K562 (cell line): ENCODE results near the gene MYH9. TPM values are rescaled to one million over a fixed set of nuclear protein-coding genes. Genes with fewer than 3 reads are reported as not detected.

Experiments
- ARID1B ChIP-seq: fragments of 450-650 bp; IDR thresholded peaks from 2 replicates; pipeline ENCODE4 v1.6.1; 2016; ENCODE audit warnings: antibody characterized with exemption, mild to moderate bottlenecking, inconsistent platforms
- CXXC5 ChIP-seq: fragments of 250-450 bp; sonication (Bioruptor Pico); IDR thresholded peaks from 2 replicates; pipeline ENCODE4 v1.8.0; 2022; ENCODE audit warnings: inconsistent platforms, mild to moderate bottlenecking, moderate library complexity
- POLR3G ChIP-seq: IDR thresholded peaks from 2 replicates; pipeline ENCODE4 v1.6.1; 2011; ENCODE audit not compliant: insufficient read length, insufficient replicate concordance; ENCODE audit errors: extremely low read depth
- SLC30A9 ChIP-seq: fragments of 250-450 bp; sonication (Bioruptor Pico); IDR thresholded peaks from 2 replicates; pipeline ENCODE4 v1.8.0; 2022; ENCODE audit warnings: mild to moderate bottlenecking, moderate library complexity
- SRF ChIP-seq, 2 experiments: fragments of 250-450, 450-650 bp in 1 of 2; sonication (Bioruptor Pico) in 1 of 2; sonication (generic) in 1 of 2; formaldehyde crosslinking; IDR thresholded peaks; 2 replicates each; pipeline versions ENCODE4 v1.5.0 to v1.5.1; 2020 to 2022; ENCODE audit warnings: mild to moderate bottlenecking in 1 of 2, missing genetic modification reagents in 1 of 2
- SUPT5H ChIP-seq: fragments of 450-650 bp; IDR thresholded peaks from 2 replicates; pipeline ENCODE4 v1.6.1; 2016
- U2AF2 ChIP-seq: fragments of 200-400 bp; formaldehyde crosslinking; optimal IDR thresholded peaks from 2 replicates; pipeline ENCODE3; 2017; ENCODE audit warnings: low read depth, mild to moderate bottlenecking, low read length
- polyA plus RNA-seq, 8 experiments: library from polyadenylated mRNA; depleted of rRNA in 4 of 8; stranded (reverse) in 5 of 8; unstranded in 3 of 8; fragments of >200 nt; fragmentation: Nextera tagmentation in 2 of 8; fragmentation: Illumina TruSeq in 1 of 8; extraction: Ambion mirVana in 2 of 8; extraction: Trizol in 1 of 8; gene quantifications; 2 replicates each; pipeline versions ENCODE4 v1.2.1 to v1.2.3, GENCODE V29; 2011 to 2014; ENCODE audit warnings: inconsistent platforms in 1 of 8, missing spikeins in 1 of 8
- total RNA-seq, 7 experiments: library from RNA; depleted of rRNA in 6 of 7; stranded (reverse); fragments of >200 nt in 6 of 7; fragmentation: Illumina TruSeq in 2 of 7; extraction: Trizol in 2 of 7; gene quantifications; 2 replicates each; pipeline versions ENCODE4 v1.2.1 to v1.2.3, GENCODE V29; 2011 to 2021; ENCODE audit warnings: low replicate concordance in 1 of 7
- TF ChIP-seq, protein P1 (sequence below): fragments of 450-650 bp; IDR thresholded peaks from 2 replicates; pipeline ENCODE4 v1.6.1; 2016; ENCODE audit warnings: mild to moderate bottlenecking, moderate library complexity
- TF ChIP-seq, protein P2 (sequence below): sonication (generic); formaldehyde crosslinking; IDR thresholded peaks from 2 replicates; pipeline ENCODE4 v1.8.0; 2022; ENCODE audit warnings: mild to moderate bottlenecking, missing genetic modification reagents, borderline replicate concordance
- TF ChIP-seq, protein P3 (sequence below): fragments of 200-400 bp; formaldehyde crosslinking; IDR thresholded peaks from 2 replicates; pipeline ENCODE4 v1.6.1; 2017; ENCODE audit warnings: mild to moderate bottlenecking, low read depth, low read length, moderate library complexity
- TF ChIP-seq, protein P4 (sequence below): sonication (generic); formaldehyde crosslinking; IDR thresholded peaks from 2 replicates; pipeline ENCODE4 v1.9.0; 2022; ENCODE audit warnings: mild to moderate bottlenecking, missing genetic modification reagents

Gene MYH9
- total and polyA plus RNA-seq, 9 of the 15 experiments (the other 6 are each of a cell fraction or from before 2014, with no cell fraction given) = 0.71 to 111 (median 24.6) TPM

DNA sequence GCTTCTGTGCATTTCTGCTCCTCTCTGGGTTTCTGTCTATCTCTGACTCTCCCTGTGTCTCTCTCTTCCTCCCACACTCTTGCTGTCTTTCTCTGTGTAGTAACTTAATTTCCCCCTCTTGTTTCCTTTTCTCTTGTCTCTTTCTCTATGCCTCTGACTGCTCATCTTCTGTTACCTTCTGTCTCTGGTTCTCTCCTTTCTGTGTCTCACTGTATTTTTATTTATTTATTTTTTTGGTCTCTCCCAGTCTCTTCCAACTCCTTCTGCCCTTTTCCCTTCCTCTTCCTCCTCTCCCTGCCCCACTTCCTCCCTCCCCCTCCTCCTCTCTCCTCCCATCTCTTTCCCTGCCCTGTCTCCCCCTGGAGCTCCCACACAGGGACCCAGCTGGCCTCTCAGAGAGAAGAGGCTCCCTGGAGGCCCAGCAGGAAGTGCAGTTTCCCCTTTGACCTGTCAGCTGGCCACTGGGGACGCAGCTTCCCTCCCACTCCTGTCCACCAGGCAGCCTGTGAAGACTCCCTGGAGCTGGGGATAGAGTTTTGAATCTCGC is 38.3 kb upstream of the MYH9 start (continued):
- TF ChIP-seq, protein P1, sequence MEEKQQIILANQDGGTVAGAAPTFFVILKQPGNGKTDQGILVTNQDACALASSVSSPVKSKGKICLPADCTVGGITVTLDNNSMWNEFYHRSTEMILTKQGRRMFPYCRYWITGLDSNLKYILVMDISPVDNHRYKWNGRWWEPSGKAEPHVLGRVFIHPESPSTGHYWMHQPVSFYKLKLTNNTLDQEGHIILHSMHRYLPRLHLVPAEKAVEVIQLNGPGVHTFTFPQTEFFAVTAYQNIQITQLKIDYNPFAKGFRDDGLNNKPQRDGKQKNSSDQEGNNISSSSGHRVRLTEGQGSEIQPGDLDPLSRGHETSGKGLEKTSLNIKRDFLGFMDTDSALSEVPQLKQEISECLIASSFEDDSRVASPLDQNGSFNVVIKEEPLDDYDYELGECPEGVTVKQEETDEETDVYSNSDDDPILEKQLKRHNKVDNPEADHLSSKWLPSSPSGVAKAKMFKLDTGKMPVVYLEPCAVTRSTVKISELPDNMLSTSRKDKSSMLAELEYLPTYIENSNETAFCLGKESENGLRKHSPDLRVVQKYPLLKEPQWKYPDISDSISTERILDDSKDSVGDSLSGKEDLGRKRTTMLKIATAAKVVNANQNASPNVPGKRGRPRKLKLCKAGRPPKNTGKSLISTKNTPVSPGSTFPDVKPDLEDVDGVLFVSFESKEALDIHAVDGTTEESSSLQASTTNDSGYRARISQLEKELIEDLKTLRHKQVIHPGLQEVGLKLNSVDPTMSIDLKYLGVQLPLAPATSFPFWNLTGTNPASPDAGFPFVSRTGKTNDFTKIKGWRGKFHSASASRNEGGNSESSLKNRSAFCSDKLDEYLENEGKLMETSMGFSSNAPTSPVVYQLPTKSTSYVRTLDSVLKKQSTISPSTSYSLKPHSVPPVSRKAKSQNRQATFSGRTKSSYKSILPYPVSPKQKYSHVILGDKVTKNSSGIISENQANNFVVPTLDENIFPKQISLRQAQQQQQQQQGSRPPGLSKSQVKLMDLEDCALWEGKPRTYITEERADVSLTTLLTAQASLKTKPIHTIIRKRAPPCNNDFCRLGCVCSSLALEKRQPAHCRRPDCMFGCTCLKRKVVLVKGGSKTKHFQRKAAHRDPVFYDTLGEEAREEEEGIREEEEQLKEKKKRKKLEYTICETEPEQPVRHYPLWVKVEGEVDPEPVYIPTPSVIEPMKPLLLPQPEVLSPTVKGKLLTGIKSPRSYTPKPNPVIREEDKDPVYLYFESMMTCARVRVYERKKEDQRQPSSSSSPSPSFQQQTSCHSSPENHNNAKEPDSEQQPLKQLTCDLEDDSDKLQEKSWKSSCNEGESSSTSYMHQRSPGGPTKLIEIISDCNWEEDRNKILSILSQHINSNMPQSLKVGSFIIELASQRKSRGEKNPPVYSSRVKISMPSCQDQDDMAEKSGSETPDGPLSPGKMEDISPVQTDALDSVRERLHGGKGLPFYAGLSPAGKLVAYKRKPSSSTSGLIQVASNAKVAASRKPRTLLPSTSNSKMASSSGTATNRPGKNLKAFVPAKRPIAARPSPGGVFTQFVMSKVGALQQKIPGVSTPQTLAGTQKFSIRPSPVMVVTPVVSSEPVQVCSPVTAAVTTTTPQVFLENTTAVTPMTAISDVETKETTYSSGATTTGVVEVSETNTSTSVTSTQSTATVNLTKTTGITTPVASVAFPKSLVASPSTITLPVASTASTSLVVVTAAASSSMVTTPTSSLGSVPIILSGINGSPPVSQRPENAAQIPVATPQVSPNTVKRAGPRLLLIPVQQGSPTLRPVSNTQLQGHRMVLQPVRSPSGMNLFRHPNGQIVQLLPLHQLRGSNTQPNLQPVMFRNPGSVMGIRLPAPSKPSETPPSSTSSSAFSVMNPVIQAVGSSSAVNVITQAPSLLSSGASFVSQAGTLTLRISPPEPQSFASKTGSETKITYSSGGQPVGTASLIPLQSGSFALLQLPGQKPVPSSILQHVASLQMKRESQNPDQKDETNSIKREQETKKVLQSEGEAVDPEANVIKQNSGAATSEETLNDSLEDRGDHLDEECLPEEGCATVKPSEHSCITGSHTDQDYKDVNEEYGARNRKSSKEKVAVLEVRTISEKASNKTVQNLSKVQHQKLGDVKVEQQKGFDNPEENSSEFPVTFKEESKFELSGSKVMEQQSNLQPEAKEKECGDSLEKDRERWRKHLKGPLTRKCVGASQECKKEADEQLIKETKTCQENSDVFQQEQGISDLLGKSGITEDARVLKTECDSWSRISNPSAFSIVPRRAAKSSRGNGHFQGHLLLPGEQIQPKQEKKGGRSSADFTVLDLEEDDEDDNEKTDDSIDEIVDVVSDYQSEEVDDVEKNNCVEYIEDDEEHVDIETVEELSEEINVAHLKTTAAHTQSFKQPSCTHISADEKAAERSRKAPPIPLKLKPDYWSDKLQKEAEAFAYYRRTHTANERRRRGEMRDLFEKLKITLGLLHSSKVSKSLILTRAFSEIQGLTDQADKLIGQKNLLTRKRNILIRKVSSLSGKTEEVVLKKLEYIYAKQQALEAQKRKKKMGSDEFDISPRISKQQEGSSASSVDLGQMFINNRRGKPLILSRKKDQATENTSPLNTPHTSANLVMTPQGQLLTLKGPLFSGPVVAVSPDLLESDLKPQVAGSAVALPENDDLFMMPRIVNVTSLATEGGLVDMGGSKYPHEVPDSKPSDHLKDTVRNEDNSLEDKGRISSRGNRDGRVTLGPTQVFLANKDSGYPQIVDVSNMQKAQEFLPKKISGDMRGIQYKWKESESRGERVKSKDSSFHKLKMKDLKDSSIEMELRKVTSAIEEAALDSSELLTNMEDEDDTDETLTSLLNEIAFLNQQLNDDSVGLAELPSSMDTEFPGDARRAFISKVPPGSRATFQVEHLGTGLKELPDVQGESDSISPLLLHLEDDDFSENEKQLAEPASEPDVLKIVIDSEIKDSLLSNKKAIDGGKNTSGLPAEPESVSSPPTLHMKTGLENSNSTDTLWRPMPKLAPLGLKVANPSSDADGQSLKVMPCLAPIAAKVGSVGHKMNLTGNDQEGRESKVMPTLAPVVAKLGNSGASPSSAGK = no peak
- TF ChIP-seq SLC30A9 (no peak), POLR3G (no peak), ARID1B (no peak; the same call in none of the 2 replicates), SRF (CRISPR knock-in tag; IDR thresholded peaks at IDR 0.05) (no peak), CXXC5 (peak; percentile 32; the same call in 1 of the 2 replicates), SUPT5H (0 out of 2 replicates have a peak, but pooled peaks have one; percentile 38), U2AF2 (no peak)
- TF ChIP-seq, protein P2, sequence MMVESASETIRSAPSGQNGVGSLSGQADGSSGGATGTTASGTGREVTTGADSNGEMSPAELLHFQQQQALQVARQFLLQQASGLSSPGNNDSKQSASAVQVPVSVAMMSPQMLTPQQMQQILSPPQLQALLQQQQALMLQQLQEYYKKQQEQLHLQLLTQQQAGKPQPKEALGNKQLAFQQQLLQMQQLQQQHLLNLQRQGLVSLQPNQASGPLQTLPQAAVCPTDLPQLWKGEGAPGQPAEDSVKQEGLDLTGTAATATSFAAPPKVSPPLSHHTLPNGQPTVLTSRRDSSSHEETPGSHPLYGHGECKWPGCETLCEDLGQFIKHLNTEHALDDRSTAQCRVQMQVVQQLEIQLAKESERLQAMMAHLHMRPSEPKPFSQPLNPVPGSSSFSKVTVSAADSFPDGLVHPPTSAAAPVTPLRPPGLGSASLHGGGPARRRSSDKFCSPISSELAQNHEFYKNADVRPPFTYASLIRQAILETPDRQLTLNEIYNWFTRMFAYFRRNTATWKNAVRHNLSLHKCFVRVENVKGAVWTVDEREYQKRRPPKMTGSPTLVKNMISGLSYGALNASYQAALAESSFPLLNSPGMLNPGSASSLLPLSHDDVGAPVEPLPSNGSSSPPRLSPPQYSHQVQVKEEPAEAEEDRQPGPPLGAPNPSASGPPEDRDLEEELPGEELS (CRISPR knock-in tag) = no peak
- TF ChIP-seq, protein P3, sequence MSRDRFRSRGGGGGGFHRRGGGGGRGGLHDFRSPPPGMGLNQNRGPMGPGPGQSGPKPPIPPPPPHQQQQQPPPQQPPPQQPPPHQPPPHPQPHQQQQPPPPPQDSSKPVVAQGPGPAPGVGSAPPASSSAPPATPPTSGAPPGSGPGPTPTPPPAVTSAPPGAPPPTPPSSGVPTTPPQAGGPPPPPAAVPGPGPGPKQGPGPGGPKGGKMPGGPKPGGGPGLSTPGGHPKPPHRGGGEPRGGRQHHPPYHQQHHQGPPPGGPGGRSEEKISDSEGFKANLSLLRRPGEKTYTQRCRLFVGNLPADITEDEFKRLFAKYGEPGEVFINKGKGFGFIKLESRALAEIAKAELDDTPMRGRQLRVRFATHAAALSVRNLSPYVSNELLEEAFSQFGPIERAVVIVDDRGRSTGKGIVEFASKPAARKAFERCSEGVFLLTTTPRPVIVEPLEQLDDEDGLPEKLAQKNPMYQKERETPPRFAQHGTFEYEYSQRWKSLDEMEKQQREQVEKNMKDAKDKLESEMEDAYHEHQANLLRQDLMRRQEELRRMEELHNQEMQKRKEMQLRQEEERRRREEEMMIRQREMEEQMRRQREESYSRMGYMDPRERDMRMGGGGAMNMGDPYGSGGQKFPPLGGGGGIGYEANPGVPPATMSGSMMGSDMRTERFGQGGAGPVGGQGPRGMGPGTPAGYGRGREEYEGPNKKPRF = no peak
- TF ChIP-seq, protein P4, sequence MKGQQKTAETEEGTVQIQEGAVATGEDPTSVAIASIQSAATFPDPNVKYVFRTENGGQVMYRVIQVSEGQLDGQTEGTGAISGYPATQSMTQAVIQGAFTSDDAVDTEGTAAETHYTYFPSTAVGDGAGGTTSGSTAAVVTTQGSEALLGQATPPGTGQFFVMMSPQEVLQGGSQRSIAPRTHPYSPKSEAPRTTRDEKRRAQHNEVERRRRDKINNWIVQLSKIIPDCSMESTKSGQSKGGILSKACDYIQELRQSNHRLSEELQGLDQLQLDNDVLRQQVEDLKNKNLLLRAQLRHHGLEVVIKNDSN (CRISPR knock-in tag) = no peak
